K562 (cell line): Measurements from ENCODE around the gene TRIM37. TPM values are rescaled to one million over a fixed set of nuclear protein-coding genes. Genes with fewer than 3 reads are reported as not detected.

Source experiments
- ATAC-seq: fragments of 200-7000 bp; cut with Tn5 transposase; 3 replicates; pipeline ENCODE4 v1.9.1; 2020; ENCODE audit warnings: moderate library complexity
- BruUV-seq: library from RNA; stranded (reverse); fragments of 400-500 nt; replicated peaks from 2 replicates; lab custom pipeline; 2021; lab: Mats Ljungman, UMichigan
- CTCF ChIA-PET: fragments of 300-600 bp; formaldehyde crosslinking; extraction: SDS; loops from one replicate; lab custom pipeline; 2021; ENCODE audit warnings: low intra/inter-chr PET ratio; lab: Yijun Ruan, JAX
- POLR2A ChIA-PET: fragments of 300-600, 350-650 bp; sonication (Branson Sonifier 250); formaldehyde crosslinking; extraction: SDS; loops from one replicate; lab custom pipeline; 2021; ENCODE audit warnings: antibody characterized with exemption, inconsistent platforms; lab: Yijun Ruan, JAX
- DNase-seq, 4 experiments: peaks; one replicate each; pipeline versions ENCODE4 v3.0.0 to v3.0.0-alpha.2; 2011 to 2018; ENCODE audit warnings: low spot score in 3 of 4, mixed read lengths in 3 of 4; ENCODE audit errors: extremely low read depth in 1 of 4
- FAIRE-seq: peaks from 2 replicates; lab custom pipeline; 2011; peaks lifted over from hg19 to GRCh38; lab: Jason Lieb, UNC
- H2AFZ ChIP-seq: 2 replicates; pipeline ENCODE4 v1.6.0; 2011; ENCODE audit warnings: low read depth, low read length, control low read depth, inconsistent platforms
- H3K27ac ChIP-seq: fragments of 200-600 bp; 3 replicates; pipeline ENCODE4 v1.8.0; 2011; ENCODE audit warnings: low read depth, mild to moderate bottlenecking, control low read depth, inconsistent platforms, low read length, moderate library complexity, mixed read lengths; ENCODE audit errors: extremely low read depth
- H3K27me3 ChIP-seq, 2 experiments: fragments of 300-600 bp in 1 of 2; 2 replicates in 1 of 2; 3 replicates in 1 of 2; pipeline versions ENCODE4 v1.6.0 to v1.8.0; 2011; ENCODE audit warnings: inconsistent platforms in 2 of 2, low read length in 2 of 2, mild to moderate bottlenecking in 1 of 2, mixed read lengths in 1 of 2, moderate library complexity in 1 of 2; ENCODE audit not compliant: control insufficient read depth in 2 of 2, insufficient read depth in 2 of 2
- H3K36me3 ChIP-seq: fragments of 300-600 bp; 3 replicates; pipeline ENCODE4 v1.8.0; 2011; ENCODE audit warnings: mild to moderate bottlenecking, low read length, inconsistent platforms; ENCODE audit not compliant: control insufficient read depth, insufficient read depth
- H3K4me1 ChIP-seq, 2 experiments: fragments of 200-600 bp in 1 of 2; replicated peaks in 1 of 2; 2 replicates in 1 of 2; 3 replicates in 1 of 2; pipeline versions ENCODE4 v1.5.1 to v1.8.0; 2011; ENCODE audit warnings: inconsistent platforms in 2 of 2, low read length in 2 of 2, mild to moderate bottlenecking in 1 of 2, mixed read lengths in 1 of 2, moderate library complexity in 1 of 2; ENCODE audit not compliant: control insufficient read depth in 2 of 2, insufficient read depth in 2 of 2
- H3K4me2 ChIP-seq: 2 replicates; pipeline ENCODE4 v1.6.1; 2011; ENCODE audit warnings: low read length, control low read depth, inconsistent platforms, mixed read lengths; ENCODE audit not compliant: insufficient read depth
- H3K4me3 ChIP-seq: fragments of 200-600 bp; sonication (generic), shearing (Covaris generic); 2 replicates; pipeline ENCODE4 v1.5.1; 2016; ENCODE audit warnings: control low read depth, inconsistent platforms
- H3K79me2 ChIP-seq: fragments of 200-600 bp; 3 replicates; pipeline ENCODE4 v1.8.0; 2011; ENCODE audit warnings: low read length, inconsistent platforms; ENCODE audit not compliant: control insufficient read depth, insufficient read depth
- H3K9ac ChIP-seq, 2 experiments: 2 replicates each; pipeline versions ENCODE4 v1.6.0 to v1.6.1; 2011; ENCODE audit warnings: low read depth in 2 of 2, low read length in 2 of 2, control low read depth in 1 of 2, inconsistent platforms in 1 of 2, mild to moderate bottlenecking in 1 of 2, mixed read lengths in 1 of 2; ENCODE audit not compliant: insufficient read depth in 1 of 2
- H3K9me1 ChIP-seq: one replicate; pipeline ENCODE4 v1.6.0; 2011; ENCODE audit warnings: inconsistent platforms, mild to moderate bottlenecking, low read length, moderate library complexity; ENCODE audit not compliant: control insufficient read depth, insufficient read depth
- H3K9me3 ChIP-seq: replicated peaks from 2 replicates; pipeline ENCODE4 v1.5.1; 2011; ENCODE audit warnings: low read depth, low read length, inconsistent platforms; ENCODE audit not compliant: control insufficient read depth, insufficient read depth
- H4K20me1 ChIP-seq: replicated peaks from 2 replicates; pipeline ENCODE4 v1.6.1; 2011; ENCODE audit warnings: low read length, inconsistent platforms, mixed read lengths; ENCODE audit not compliant: control insufficient read depth, insufficient read depth
- CTBP1 ChIP-seq: fragments of 450-650 bp; IDR thresholded peaks from 2 replicates; pipeline ENCODE4 v1.6.1; 2016; ENCODE audit warnings: borderline replicate concordance
- WGBS: fragments of 100-300 bp; shearing (Covaris generic); methylation state at CpG from one replicate; pipeline ENCODE4 v1.1.6; 2016; ENCODE audit warnings: low coverage, mixed read lengths; ENCODE audit not compliant: insufficient coverage; ENCODE audit errors: missing lambda C conversion rate; 5-methylcytosine and 5-hydroxymethylcytosine counted together
- in situ Hi-C: fragments of 300-500 bp; cut with MboI; formaldehyde crosslinking; loops from 4 replicates; pipeline ENCODE4 v1.15.0; 2018; ENCODE audit warnings: inconsistent platforms, mixed read lengths
- intact Hi-C: fragments of 100-400 bp; cut with micrococcal nuclease; formaldehyde crosslinking; loops from 2 replicates; pipeline ENCODE4 v1.14.2; 2022
- polyA plus RNA-seq, 8 experiments: library from polyadenylated mRNA; depleted of rRNA in 4 of 8; stranded (reverse) in 5 of 8; unstranded in 3 of 8; fragments of >200 nt; fragmentation: Nextera tagmentation in 2 of 8; fragmentation: Illumina TruSeq in 1 of 8; extraction: Ambion mirVana in 2 of 8; extraction: Trizol in 1 of 8; gene quantifications; 2 replicates each; pipeline versions ENCODE4 v1.2.1 to v1.2.3, GENCODE V29; 2011 to 2014; ENCODE audit warnings: inconsistent platforms in 1 of 8, missing spikeins in 1 of 8
- total RNA-seq, 7 experiments: library from RNA; depleted of rRNA in 6 of 7; stranded (reverse); fragments of >200 nt in 6 of 7; fragmentation: Illumina TruSeq in 2 of 7; extraction: Trizol in 2 of 7; gene quantifications; 2 replicates each; pipeline versions ENCODE4 v1.2.1 to v1.2.3, GENCODE V29; 2011 to 2021; ENCODE audit warnings: low replicate concordance in 1 of 7
- TF ChIP-seq, protein P1 (sequence below), 3 experiments: fragments of 200-800 bp in 1 of 3; fragments of 250-450 bp in 1 of 3; fragments of 450-650 bp in 1 of 3; sonication (Bioruptor Pico) in 1 of 3; sonication (Bioruptor generic) in 1 of 3; formaldehyde crosslinking in 1 of 3; IDR thresholded peaks; 2 replicates each; pipeline versions ENCODE4 v1.6.1 to v1.8.0; 2016 to 2022; ENCODE audit warnings: mild to moderate bottlenecking in 2 of 3, missing genetic modification characterization in 2 of 3, missing compliant biosample characterization in 1 of 3, moderate library complexity in 1 of 3

TRIM37 gene
- total and polyA plus RNA-seq, 9 of the 15 experiments (the other 6 are each of a cell fraction or from before 2014, with no cell fraction given) = 4.5 to 31.4 (median 23.8) TPM

DNA sequence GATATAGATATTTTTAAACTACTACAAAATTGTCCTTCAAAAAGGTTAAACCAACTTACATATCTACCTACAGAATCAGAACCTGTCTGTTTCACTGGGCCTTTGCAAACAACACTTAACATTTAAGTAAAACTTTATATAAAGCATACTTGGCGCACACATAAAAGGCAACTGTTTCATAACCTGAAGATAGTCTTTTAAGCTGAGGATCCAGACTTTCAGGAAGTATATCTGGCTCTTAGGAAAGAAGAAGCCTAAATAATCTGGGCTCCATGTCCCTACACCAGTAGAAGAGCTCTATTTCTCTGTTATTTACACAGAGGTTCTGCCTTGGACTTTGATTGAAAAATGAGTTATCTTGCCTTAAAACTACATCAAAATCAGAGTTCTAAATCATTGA, 75.9 kb downstream of the TRIM37 start:
- in situ Hi-C loops (no loop called here), intact Hi-C loops (no loop called here)
- H3K27me3 ChIP-seq = no peaks in the 10 kb centered on the region
- WGBS = 94% methylated on average over 1 of the region's 1 CpG
- H2AFZ ChIP-seq = no peak overlapping the region
- FAIRE-seq (no peak), ATAC-seq (no peak), DNase-seq (no peak)
- H3K9me3 ChIP-seq = no peaks in the 10 kb centered on the region
- peaks cover 0 to 7% of the 10 kb centered on the region in 2 experiments; a peak in 2 of 5 replicates for H3K4me1 ChIP-seq
- no TSS peak for BruUV-seq
- POLR2A ChIA-PET = interaction anchor here (1.1 kb wide), 1 partner anchor 399 kb away, joined by 3 read pairs; no protein-coding TSS in a partner anchor
- no peak overlapping the region for H3K27ac ChIP-seq
- TF ChIP-seq, protein P1, sequence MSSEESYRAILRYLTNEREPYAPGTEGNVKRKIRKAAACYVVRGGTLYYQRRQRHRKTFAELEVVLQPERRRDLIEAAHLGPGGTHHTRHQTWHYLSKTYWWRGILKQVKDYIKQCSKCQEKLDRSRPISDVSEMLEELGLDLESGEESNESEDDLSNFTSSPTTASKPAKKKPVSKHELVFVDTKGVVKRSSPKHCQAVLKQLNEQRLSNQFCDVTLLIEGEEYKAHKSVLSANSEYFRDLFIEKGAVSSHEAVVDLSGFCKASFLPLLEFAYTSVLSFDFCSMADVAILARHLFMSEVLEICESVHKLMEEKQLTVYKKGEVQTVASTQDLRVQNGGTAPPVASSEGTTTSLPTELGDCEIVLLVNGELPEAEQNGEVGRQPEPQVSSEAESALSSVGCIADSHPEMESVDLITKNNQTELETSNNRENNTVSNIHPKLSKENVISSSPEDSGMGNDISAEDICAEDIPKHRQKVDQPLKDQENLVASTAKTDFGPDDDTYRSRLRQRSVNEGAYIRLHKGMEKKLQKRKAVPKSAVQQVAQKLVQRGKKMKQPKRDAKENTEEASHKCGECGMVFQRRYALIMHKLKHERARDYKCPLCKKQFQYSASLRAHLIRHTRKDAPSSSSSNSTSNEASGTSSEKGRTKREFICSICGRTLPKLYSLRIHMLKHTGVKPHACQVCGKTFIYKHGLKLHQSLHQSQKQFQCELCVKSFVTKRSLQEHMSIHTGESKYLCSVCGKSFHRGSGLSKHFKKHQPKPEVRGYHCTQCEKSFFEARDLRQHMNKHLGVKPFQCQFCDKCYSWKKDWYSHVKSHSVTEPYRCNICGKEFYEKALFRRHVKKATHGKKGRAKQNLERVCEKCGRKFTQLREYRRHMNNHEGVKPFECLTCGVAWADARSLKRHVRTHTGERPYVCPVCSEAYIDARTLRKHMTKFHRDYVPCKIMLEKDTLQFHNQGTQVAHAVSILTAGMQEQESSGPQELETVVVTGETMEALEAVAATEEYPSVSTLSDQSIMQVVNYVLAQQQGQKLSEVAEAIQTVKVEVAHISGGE (CRISPR knock-in tag; IDR thresholded peaks at IDR 0.05) = peak in 1 of 3 experiments; percentile 65; a peak in 1 of 6 replicates
- TF ChIP-seq CTBP1 = no peak
- H3K9me1 ChIP-seq = no peaks in the 10 kb centered on the region
- H3K36me3 ChIP-seq = peaks cover 72% of the 10 kb centered on the region; the same call in 2 of the 3 replicates
- CTCF ChIA-PET = no interaction called here
- H3K4me3 ChIP-seq = no peak overlapping the region
- H3K4me2 ChIP-seq = no peak overlapping the region
- H3K9ac ChIP-seq = no peak overlapping the region
- H3K79me2 ChIP-seq = no peaks in the 10 kb centered on the region
- H4K20me1 ChIP-seq = no peaks in the 10 kb centered on the region
